IPS DF 4.7 (cell line): ENCODE measurements around the gene TMEM169.
A peak's percentile ranks its signal among the peaks of the same experiment; 100 is the strongest.

Source experiments
- DNase-seq: peaks from one replicate; pipeline ENCODE4 v3.0.0-alpha.2; 2013; ENCODE audit warnings: low spot score; ENCODE audit errors: extremely low read depth

Gene TMEM169

GRCh38 chr2:216081487-216082116 lies at the start of gene TMEM169, which contains the start of gene PECR:
TMEM169 (plus strand) TSS chr2:216081919; CDS start chr2:216095964, 14,045 bp downstream.
PECR (minus strand) TSS chr2:216081809; CDS start chr2:216081741, 68 bp downstream.
- no peak for DNase-seq

- no peak for DNase-seq
These were observed 49.6 kb upstream of the TMEM169 start for GRCh38 chr2:216031960-216032689.

- DNase-seq: no peak
These were observed 48.3 kb upstream of the TMEM169 start for GRCh38 chr2:216033403-216033802.

GRCh38 chr2:216034065-216034464 lies 47.7 kb upstream of the TMEM169 start:
- DNase-seq: peak; percentile 66

- DNase-seq: no peak
These were observed 41.8 kb upstream of the TMEM169 start for GRCh38 chr2:216039918-216040317.

GRCh38 chr2:216041438-216041837 lies 40.3 kb upstream of the TMEM169 start:
- no peak for DNase-seq

GRCh38 chr2:216043949-216044348 lies 37.8 kb upstream of the TMEM169 start:
- no peak for DNase-seq

GRCh38 chr2:216044883-216045486 lies 36.7 kb upstream of the TMEM169 start:
- DNase-seq: no peak

GRCh38 chr2:216047397-216047796 lies 34.3 kb upstream of the TMEM169 start:
- DNase-seq: no peak

GRCh38 chr2:216049452-216049851 lies 32.3 kb upstream of the TMEM169 start:
- DNase-seq: no peak

GRCh38 chr2:216051350-216051749 lies 30.4 kb upstream of the TMEM169 start:
- no peak for DNase-seq

- no peak for DNase-seq
These were observed 29.3 kb upstream of the TMEM169 start for GRCh38 chr2:216052420-216052819.

GRCh38 chr2:216055680-216056079 lies 26.0 kb upstream of the TMEM169 start:
- DNase-seq: no peak

- no peak for DNase-seq
These were observed 25.0 kb upstream of the TMEM169 start for GRCh38 chr2:216056739-216057138.

- DNase-seq: no peak
These were observed 24.0 kb upstream of the TMEM169 start for GRCh38 chr2:216057688-216058193.

- no peak for DNase-seq
These were observed 22.4 kb upstream of the TMEM169 start for GRCh38 chr2:216059233-216059834.

GRCh38 chr2:216064014-216064630 lies 17.6 kb upstream of the TMEM169 start:
- DNase-seq: no peak

- DNase-seq: no peak
These were observed 17.1 kb upstream of the TMEM169 start for GRCh38 chr2:216064665-216065064.

GRCh38 chr2:216066230-216066629 lies 15.5 kb upstream of the TMEM169 start:
- no peak for DNase-seq

GRCh38 chr2:216069028-216069427 lies 12.7 kb upstream of the TMEM169 start:
- no peak for DNase-seq

GRCh38 chr2:216070195-216070594 lies 11.5 kb upstream of the TMEM169 start:
- DNase-seq: no peak
